SHP77 treated with DMSO at 0.1 percent for 48 hours (cell line): ENCODE results near the gene FOXL3.

ENCODE experiments used
- DNase-seq: peaks from one replicate; lab custom pipeline; 2025; lab: John Stamatoyannopoulos, UW

FOXL3 gene

GRCh38 chr7:266851-267840, 22.8 kb upstream of the FOXL3 start:
- no peak for DNase-seq

DNA sequence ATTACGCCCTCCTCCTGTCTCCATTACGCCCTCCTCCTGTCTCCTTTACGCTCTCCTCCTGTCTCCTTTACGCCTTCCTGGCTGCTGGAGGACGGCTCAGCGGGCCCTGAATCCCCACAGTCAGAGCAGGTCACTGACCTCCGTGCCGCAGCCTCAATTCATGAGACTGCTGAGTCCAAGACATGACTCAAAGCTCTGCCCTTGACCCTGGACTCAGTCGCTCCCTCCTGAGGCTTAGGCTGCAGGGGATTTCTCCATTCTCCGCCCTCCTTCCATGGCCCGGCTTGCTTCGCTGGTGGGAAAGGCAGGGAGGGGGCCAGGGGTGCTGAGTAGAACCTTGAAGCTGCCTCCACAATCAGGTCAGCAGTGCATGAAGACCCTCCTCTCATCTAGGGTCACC, 21.0 kb upstream of the FOXL3 start:
- no peak for DNase-seq

GRCh38 chr7:269721-270120, 20.2 kb upstream of the FOXL3 start:
- DNase-seq = no peak

DNA sequence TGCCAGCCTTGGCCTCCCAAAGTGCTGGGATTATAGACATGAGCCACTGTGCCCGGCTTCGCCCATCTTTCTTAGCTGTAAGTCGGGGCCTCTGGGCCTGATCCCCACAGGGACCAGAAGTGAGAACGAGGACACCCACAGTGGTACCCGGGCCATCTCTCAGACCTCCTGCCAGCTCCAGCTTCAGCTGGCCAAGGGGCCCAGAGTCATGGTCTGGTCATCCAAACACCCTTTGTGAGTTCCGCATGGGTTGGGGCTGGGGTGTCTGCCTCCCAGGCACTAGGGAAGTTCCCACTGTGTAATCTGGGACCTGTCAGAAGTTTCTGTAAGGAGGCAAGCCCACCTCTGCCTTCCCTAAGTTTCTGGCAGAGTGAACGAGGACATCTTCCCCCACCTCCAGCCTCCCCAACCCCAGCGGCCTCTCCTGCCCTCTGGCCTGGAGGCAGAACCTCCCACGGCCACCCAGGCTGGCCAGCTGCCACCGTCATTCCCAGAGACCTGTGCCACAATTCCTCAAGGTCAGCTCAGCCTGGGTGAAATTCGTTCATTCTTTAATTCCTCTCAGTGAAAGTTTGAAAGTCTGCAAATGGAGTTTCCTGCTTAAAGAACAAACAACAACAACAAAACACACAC, 19.5 kb upstream of the FOXL3 start:
- no peak for DNase-seq

DNA sequence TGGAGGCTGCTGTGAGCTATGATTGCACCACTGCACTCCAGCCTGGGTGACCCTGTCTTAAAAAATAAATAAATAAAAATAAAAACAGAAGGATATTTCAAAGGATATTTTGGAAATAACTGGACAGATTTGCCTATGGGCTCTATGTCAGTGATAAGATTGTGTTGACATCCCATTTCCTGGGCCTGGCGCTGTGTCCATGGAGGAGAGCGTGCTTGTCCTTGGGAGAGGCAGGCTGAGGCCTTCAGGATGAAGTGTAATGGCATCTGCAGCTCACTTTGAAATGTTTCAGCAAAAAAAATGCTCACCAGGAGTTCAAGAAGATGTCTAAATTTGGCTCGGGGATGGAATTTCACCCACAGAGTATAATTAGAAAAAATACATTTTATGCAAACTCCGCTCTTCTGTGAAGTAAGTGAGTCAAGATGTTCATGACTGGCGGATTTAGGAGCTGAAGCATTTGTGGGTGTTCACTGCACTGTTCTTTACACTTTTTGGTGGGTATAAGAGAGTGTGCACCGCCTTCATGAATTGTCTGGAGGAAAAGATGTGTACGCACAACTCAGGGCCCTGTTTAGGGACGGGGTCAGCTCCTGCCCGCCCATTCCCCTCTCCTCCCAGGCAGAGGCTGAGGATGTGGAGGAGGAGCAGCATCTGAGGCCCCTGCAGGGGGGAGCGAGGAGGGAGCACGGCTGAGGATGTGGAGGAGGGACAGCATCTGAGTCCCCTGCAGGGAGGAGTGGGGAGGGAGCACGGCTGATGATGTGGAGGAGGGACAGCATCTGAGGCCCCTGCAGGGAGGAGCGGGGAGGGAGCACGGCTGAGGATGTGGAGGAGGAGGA, 18.5 kb upstream of the FOXL3 start:
- no peak for DNase-seq

GRCh38 chr7:272108-272615, 17.8 kb upstream of the FOXL3 start:
- DNase-seq = no peak

GRCh38 chr7:272631-273030, 17.3 kb upstream of the FOXL3 start:
- DNase-seq = no peak

DNA sequence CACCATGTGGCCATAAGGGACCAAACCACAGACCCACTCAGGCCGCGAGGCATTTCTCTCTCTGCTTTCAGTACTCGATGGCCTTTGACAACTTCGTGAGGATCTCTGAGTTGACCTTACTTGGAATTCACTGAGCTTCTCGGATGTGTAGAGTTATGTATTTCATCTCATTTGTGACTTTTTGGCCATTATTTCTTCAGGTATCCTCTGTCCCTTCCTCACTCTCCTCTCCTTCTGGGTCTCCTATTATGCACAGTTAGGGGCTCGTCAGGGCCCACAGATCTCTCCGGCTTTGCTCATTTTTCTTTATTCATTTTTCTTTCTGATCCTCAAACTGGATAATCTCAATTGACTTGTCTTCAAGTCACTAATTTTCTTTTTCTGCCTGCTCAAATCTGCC, 16.6 kb upstream of the FOXL3 start:
- DNase-seq = no peak

DNA sequence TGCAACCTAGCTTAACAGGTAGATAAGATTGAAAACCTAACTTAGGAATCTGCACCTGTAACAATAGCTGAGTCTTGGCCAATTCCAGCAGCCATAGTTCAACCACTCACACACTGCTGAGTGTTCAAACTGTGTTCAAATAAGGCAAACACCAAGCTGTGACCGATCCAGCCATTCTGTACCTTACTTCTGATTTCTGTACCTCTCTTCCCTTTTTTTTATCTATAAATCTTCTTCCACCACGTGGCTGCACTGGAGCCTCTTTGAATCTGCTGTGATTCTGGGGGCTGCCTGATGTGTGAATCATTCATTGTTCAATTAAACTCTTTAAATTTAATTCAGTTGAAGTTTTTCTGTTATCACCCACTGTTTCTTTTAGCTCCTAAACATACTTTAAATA, 15.7 kb upstream of the FOXL3 start:
- DNase-seq = no peak

- no peak for DNase-seq
Measured at GRCh38 chr7:276230-276835, 13.6 kb upstream of the FOXL3 start.

- no peak for DNase-seq
Measured at GRCh38 chr7:277228-277627, 12.7 kb upstream of the FOXL3 start.

DNA sequence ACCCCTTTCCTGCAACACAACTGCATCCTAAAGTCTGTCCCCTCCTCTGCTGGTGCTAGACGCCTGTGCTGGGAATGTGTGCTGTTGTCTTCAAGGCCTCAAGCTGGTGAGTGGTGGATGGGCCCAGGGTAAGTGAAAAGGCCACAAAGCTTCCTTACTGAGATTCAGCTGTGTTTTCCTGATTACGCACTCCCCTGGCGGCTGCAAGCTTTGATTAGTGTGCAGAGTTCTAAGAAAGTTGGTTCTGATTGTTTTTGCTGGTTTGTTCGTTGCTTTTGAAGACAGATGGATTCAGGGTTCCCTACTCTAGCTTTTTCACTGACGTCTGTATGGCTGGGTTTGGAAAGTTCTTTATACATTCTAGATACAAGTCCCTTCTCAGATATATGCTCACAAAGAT, 11.9 kb upstream of the FOXL3 start:
- DNase-seq = no peak

DNA sequence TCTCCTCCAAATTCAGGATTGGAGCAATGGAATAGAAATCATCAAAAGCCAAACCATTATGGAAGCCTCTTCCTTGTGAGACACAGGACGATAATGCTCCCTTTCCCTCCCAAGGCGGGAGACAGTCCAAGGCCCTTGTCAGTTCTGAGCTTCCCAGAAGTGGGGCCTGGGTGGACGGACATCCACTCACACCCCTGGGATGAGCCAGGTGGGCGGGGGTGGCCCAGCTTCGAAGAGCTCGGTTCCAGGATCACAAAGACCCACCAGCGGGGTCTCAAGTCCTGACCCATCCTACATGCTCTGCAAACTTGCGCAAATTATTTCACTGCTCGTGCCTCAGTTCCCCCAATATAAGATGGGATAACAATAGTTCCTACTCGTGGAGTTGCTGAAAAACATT, 10.1 kb upstream of the FOXL3 start:
- DNase-seq = no peak

GRCh38 chr7:280461-280860, 9.5 kb upstream of the FOXL3 start:
- no peak for DNase-seq

- DNase-seq = no peak
Measured at GRCh38 chr7:281637-282036, 8.3 kb upstream of the FOXL3 start.

DNA sequence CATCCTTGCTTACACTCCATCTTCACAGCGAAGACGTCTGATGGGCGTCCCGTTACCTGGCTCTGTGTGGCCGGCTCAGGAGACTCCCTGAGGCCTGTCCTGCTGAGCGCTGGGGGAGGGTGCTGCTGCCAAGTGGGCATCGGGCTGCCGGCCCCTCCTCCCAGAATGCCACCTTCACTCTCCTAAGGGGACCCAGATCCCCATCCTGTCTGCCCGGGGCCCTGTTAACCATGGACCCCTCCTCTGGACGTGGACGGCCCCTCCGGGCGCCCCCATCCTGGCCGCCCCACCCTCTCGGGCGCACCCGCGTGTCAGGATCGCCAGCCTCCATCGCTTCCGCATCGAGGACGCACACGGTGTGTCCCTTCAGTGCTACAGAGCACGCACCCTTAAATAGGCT, 7.3 kb upstream of the FOXL3 start:
- DNase-seq = no peak

DNA sequence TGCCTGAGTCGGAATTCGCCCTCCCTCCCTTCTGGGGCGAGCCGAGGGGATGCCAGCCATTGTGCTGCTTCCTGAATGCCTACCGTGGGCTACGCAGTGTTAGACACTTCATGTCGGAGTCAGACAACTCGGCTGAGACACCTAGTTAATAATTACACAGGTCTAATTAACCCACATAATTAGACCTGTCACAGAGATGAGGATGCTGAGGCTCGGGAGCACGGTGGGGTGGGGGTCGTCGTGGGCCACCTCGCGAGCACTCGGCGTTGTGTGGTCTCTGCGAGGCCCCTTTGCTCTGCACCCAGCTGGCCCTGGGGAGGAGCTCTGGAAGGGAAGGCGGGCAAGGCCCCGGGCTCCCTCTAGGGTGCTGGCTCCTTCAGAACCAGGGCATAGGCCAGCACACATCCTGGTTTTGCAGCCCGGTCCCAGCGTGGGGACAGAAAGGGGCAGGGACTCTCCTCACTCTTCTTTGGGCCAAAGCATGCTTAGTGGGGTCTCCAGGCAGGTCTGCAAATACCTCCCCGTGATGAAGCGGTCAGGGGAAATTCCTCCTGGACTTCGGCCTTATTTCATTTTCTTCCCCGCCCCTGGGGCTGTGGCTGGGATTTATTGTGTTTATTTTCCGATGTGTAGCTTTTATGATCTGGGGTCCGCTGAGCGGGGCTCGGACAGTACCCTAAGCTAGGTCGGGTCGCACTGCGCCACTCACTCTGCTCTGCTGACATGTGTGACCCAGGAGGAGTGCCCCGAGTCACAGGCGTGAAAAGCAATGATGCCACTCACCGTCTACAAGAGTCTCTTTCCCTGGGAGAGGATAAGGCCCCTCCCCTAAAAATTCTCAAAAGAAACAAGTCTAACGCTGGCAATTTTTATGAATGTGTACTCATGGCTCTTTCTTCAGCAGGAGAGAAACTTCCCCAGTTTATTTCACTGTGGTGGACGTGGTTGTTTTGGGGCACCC, 4.9 kb upstream of the FOXL3 start:
- no peak for DNase-seq

GRCh38 chr7:285731-286130, 4.2 kb upstream of the FOXL3 start:
- no peak for DNase-seq

- no peak for DNase-seq
Measured at GRCh38 chr7:286266-286665, 3.7 kb upstream of the FOXL3 start.

GRCh38 chr7:288671-289101, 1.3 kb upstream of the FOXL3 start:
- DNase-seq = no peak
